HG02973 (cell line): ENCODE data around the gene RNASEH2B.

Experiments
- ATAC-seq: cut with Tn5 transposase; IDR thresholded peaks from one replicate; pipeline ENCODE4 v1.9.1; 2021; ENCODE audit warnings: moderate library complexity; ENCODE audit not compliant: unreplicated experiment

Gene RNASEH2B

DNA sequence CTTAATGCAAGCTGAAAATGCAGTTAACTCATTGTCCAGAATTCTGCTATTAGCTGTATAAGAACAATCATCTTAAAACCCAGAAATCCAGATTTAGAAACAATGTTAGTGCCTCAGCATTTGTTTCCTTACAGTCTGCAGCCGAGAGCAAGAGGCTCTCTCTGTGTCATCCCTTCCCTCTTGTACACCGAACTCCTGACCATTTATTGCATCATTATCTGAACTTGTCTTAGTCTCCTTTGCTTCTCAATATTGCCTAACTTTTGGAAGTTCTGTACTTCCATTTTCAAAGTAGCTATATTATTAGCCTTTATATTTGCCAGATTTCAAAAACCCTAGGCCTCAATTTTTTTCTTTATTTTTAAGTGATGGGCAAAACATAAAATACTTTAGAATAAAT, 27.1 kb downstream of the RNASEH2B start:
- no peak for ATAC-seq

DNA sequence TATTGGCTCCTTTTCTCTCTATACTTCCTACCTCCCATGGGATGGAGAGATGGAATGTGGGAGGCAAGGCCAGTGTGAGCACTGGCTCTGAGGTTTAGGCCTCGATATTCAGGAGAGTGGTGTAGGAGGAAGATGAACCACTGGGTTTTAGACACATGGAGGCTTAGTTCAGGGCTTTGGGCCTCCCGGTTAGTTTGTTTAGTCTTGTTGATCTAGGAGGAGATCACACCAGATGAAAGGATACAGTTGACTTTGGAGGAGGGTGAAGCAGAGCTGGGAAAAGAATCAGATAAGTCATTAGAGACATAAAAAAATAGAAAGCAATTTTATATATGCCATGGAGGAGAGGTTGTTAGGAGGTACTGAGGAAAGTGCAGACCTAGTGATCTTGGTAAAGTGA, 30.9 kb downstream of the RNASEH2B start:
- ATAC-seq = no peak

DNA sequence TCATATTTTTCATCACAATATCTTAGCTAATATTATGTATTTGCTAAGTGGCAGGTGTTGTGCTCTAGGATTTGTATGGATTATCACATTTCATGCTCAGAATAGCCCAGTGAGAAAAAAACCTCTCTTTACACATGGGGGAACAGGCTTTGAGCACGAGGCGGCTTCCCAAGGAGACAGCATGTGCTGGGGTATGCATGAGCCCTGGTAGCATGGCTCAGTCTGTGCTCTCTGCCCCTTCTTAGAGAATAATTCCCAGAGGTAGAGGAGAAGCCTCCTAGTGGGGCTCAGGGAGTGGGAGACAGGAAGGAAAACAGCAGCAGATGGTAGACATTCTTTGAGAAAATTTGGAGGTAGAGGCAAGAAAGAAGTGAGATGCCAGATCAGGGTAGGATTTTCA, 31.6 kb downstream of the RNASEH2B start:
- no peak for ATAC-seq

DNA sequence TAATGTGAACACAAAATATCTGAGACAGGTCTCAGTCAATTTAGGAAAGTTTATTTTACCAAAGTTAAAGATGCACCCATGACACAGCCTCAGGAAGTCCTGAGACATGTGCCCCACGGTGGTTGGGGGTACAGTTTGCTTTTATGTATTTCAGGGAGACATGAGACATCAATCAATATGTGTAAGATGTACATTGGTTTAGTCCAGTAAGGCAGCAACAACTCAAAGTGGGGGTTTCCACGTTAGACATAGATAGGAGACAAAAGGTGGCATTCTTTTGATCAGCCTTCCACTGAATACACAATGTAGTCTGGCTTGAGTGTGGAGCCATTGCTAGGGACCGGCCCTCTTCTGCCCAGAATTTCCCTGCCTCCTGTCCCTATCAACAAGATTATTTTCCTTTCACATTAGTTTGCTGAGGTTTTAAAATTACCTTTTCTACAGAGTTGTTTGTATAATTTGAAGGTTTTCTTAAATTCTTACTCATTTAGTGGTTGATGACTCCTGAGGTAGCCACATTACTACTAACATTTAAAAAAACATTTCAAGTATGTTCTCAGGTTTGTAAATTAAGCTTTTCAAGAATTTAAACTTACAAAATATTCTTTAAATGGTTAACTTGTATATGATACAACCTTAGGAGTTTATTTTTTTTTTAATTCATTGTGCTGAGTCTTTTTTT, 33.2 kb downstream of the RNASEH2B start:
- no peak for ATAC-seq

DNA sequence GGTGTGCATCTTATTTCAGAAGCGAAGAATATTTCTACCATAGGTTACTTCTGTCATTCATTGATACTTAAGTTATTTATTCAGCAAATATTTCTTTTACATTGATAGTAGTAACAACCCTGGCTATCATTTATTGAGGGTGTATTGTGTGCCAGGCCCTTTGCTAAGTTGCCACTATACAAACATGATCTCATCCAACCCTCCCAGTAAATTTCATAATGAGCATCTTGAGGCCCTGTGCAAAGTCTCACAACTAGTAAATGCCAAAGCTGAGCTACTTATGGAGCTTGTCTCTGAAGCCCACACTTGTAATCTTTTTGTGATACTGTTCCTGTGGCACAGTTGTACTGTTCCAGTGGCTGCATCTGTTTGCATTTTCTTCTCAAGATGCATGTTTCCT, 36.1 kb downstream of the RNASEH2B start:
- no peak for ATAC-seq

DNA sequence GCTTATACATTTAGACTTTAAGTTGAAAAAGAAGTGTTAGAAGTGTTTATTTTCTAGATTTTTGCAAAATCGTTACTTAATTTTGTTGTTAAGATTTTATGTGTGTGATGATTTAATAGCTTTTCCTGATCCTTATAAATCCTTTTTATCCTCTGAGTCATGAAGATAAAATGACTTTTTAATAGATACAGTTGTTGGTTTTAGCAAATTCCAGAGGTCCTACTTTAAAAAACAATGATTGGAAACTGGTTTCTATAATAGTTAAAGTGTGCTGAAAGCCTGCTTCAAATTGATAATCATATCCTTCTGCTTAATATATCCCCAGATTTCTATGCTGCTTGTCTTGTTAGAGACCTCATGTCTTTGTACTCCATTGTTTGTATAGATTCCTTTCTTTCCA, 39.0 kb downstream of the RNASEH2B start:
- ATAC-seq = no peak

DNA sequence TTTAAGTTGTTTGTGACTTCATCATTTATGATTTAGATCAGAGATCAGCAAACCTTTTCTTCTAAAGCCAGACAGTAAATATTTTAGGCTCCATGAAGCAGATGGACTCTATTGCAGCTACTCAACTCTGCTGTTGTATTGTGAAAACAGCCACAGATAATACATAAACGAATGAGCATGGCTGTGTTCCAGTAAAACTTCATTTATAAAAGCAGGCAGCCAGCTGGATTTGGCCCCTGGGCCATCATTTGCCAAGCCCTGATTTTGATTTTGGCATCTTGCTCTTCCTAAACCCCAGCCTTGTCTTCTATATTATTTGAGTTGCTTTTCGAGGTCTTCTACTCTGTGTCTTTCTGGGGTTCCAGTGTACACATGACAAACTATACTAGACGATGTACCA, 41.3 kb downstream of the RNASEH2B start:
- no peak for ATAC-seq

DNA sequence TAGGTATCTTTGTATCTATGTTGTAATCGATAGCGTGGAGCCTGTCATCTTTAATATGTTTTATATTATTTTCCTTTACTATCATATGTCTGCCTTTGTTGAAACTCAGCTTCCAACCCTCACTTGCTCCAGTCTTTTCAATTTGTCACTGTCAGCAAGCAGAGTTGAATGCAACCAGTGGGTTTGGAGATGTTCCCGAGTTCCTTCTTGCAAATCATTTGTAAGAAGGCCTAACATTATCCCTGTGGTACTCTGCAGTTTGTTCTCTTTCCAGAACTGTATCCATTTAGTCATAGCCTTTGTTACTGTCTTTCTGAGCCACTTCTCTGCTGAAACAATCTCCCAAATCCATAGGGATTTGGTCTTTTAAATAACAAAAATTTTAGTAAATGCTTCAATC, 41.8 kb downstream of the RNASEH2B start:
- ATAC-seq = no peak

DNA sequence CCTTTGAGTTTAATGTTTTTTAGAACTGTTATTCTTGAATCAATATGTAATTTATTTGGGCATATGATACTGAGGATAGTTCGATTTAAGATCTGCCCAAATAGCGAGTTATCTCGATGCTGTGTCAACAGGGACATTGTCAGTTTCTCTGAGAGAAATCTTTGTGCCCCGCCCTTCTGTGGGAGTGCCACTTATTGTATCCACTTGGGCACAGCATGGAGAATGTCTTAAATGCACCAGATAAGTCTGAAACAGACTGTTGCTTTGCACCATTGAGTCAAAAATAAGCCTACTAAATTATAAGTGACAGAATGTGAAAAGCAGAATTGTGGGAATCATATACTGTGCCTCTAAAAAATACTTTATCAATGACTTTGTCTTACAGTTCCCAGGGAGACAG, 45.6 kb downstream of the RNASEH2B start:
- no peak for ATAC-seq

DNA sequence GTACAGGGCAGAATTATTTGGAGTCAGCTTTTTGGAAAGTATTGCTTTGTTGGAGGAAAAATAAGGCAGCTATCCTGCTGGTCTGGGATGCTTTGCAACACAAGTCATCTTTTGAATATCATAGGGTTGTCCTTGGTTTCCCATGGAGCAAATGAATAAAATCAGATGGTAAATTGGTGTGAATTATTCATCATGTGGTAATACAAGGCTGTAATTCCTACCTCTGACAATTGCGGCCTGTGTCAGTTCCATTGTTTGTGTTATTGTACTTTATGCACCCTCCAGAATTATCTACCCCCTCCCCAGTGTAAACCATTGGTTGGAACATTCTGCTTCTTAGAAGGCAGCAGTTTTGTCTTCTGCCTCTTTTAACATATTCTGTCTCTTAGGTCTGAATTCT, 46.2 kb downstream of the RNASEH2B start:
- no peak for ATAC-seq

DNA sequence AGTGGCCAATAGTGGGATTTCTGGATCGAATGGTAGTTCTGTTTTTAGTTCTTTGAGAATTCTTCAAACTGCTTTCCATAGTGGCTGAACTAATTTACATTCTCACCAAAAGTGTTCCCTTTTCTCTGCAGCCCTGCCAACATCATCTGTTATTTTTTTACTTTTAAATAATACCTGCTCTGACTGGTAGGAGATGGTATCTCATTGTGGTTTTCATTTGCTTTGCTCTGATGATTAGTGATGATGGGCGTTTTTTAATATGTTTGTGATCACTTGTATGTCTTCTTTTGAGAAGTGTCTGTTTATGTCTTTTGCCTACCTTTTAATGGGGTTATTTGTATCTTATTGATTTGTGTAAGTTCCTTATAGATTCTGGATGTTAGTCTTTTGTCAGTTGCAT, 48.0 kb downstream of the RNASEH2B start:
- no peak for ATAC-seq

DNA sequence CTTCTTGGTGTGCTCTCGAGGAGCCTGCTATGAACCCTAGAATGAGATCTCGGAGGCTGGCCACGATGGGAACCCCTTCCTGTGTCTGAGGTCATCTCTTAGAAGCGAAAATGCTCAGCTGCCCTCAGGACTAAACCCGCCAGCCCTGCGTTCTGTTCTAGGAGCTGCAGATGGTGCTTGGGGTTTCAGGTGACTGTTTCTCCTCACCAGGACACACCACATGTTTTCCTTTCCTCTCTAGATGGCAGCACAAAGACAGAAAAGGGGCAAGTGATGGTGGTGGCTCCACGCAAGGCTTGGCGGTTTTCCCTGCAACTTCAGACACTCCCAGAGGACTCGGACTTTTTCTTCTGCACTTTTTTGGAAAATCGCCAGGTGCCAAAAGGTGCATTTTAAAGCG, 60.1 kb downstream of the RNASEH2B start:
- ATAC-seq = no peak

DNA sequence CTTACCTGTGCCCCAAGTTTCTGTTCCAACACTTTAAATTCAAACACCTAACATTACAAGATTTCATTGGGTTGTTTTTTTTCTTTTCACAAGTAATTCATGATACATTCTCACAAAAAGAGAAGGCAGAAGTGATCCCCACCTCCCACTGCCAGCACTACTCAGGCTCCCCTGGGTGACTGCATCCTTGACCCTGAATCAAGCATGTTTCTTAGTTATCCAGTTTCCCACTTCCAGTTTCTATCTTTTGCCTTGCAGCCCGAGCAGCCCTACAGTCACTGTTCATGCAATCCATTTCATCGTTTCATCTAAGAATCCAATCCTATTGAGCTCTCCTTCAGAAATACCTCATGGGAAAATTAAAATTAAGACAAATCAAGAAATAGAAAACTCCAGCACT, 61.4 kb downstream of the RNASEH2B start:
- no peak for ATAC-seq

DNA sequence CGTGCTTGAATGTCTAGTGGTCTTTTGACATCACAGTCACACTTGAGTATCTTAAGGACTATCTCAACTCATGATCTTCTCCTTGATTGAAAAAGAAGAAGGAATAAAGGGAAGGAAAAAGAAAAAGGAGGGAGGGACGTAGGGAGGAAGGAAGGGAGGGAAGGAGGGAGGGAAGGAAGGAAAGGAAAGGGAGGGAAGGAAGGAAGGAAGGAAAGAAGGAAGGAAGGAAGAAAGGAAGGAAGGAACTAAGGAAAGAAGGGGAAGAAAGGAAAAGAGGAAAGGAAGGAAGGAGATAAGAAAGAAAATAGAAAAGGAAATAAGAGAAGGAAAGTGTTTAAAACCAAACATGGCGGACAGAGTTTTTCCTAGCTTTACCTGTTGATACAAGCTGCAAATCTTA, 64.7 kb downstream of the RNASEH2B start:
- ATAC-seq = no peak

DNA sequence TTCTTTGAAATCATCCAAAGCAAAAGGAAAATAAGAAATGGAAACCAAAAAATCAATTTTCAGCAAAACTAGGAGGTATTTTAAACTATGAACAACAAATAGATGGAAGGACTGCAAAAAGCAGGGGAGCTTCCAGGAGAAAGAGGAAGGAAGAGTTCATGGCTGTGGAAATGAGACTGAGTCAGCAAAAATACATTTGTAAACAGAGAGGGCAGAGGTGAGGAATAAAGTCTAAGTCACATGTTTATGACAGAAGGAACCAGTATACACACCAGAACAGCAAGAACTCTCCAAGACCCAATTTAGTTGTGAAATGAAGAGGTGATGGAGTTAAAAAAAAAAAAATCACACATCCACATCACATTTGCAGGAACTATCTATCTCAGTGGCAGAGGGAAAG, 69.6 kb downstream of the RNASEH2B start:
- ATAC-seq = no peak

DNA sequence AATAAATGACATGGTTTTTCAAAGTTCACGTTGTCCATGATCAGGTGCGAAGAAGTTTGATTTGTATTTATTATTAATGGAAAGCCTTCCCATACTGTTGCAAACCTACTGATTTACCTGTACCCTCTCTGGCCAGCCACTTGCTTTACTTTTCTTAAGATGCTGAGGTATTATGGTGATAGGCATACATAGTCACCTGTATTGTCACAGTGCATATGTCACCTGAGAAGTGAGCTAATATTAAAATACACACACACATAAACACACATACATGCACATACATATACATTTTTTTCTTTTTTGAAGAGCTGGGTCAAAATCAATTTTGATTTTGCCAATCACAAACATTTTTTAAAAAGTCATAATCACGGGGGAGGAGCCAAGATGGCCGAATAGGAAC, 72.1 kb downstream of the RNASEH2B start:
- no peak for ATAC-seq

DNA sequence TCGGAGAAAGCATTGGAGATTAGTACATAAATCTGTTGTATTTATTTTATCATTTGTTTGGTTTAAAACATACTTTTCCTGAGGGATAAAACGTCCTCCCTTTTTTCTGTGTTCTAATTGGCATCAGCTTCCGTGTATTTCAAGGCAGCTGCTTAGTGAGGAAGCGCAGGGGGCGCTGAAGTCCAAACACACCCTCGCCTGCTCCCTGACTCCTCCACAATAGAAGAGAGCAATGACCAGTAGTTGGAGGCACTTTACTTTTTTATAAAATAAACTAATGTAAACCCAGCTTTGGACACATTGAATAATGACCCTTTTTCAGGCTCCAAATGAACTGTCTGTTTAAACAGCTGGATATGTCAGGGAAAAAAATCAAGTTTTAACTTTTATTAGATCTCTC, 79.9 kb downstream of the RNASEH2B start:
- no peak for ATAC-seq

DNA sequence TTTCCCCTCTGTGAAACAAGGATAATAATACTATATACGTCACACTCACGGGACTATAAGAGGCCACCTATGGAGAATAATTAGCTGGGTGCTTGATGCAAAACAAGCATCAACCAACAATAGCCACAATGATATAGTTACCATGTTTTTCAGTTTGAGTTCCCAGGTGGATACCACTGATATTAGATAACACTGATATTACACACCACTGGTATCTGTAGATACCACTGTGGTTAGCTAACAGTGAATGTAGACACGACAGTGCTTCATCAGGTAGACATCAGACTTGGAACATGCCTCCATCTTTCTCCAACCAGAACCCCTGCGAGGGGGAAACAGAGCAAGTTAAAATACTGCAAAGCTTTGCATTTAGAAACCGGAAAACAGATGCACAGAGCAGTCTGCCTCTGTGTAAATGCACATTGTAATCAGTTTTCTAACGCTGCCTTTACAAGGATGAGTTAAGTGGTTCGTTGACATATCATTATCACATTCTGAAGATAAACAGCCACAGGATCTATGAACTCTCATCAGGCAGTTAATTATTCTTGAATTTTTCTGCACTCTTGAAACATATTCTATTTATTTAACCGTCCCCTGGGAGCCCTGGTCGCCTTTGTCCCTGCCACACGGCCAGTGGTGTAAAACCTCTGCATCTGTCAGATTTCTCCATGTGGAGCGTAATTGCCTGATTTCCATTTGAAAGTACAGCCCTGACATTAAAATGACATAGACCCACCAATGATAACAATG, 80.7 kb downstream of the RNASEH2B start:
- no peak for ATAC-seq

DNA sequence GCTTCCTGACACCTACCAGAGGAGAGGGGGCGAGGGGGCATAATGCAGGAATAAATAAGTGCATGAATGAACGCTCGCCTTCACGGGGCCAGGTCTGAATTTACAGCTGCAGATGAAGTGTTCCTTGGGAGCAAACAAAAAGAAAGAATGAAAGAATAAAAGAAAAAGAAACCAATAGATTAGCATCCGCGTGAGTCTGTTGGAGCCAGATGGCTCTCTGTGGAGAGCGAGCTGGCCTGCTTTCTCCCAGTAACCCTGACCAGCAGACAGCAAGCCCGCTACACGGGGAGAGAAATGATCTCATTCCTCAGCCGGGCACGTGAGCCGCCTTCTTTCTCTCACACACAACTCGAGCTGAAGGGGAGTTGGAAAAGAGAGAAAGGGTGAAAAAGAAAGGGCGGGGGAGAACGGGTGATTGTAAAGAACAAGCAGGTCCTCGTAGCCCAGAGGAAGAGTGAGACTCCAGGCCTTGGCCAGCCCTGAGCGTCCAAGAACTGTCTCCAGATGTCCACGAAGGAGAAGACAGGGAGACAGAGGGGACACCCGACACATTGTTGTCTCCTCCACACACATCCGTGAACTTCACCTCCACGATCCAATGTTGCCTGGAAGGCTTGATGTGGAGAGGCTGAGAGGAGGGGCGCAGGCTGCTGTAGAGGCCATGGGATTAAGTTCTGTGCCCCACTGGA, 81.4 kb downstream of the RNASEH2B start:
- no peak for ATAC-seq

DNA sequence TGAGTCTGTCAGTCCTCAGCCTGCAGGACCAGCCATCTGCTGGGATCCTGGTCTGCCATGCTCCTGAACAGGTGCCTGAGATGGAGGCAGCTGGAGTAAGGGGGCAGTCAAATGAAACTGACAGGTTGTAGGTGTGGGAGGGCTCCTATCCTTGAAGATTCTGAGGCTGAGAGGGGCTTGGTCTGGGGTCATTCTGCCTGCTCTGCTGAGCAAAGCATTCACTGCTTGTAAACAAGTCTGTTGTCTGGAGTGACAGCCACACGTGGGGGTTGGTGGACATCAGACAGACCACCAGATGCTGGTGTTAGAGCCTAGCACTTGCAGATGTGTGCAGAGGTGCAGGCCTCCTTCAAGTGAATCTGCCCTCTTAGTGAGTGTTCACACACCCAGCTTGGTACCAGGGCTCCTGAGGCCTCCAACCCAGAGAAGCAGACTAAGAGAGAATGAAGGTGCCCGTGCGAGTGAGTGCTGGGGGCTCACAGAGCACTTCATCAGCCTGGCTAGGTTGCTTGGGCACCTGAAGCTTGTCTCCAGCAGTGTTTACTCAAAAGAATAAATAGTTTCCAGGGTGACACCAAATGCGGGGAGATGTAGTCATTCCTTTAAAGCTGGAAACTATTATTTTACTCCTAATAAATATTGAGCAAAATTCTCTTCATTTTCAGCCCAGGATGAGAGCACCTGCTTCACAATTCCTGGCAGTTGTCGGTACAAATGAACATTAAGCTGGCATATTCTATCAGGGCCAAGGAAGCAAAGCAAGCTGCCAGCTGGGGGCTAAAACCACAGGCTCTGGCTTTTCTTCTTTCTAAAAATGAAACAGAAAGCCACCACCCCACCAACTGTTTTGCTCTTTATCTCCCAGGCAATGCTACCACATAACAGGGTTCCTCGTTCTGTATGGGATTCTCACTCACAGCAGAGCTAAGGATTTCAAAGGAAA, 82.3 kb downstream of the RNASEH2B start:
- peak; percentile 80 for ATAC-seq

DNA sequence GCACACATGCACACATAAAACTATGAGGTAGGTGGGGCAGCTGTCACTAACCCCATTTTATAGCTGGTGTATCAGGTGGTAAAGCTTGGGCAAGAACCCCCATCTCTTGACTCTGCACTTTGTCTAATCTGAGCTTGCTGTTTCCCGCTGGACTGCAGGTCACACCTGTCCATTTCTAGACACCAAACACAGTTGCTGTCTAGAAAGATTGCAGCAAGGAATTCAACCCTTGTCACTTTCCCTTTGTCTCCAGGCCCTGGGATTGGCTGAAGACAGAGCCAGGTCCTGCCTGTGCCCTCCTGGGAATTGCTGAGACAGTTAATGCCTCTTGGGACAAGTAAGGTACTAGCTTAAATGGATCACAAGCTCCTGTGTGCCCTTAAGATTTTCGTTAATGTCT, 83.8 kb downstream of the RNASEH2B start:
- no peak for ATAC-seq
